Kidney (tissue), 14 donors: ENCODE results near the gene P2RX6. TPM values are rescaled to one million over a fixed set of nuclear protein-coding genes. Genes with fewer than 3 reads are reported as not detected.
"Not testable (repeated sequence)": the region's sequence is repeated elsewhere in the genome, so short reads cannot be mapped to it uniquely, and the experiment has no call there.

ENCODE experiments used
- DNase-seq, 5 donors: peaks; one replicate each; pipeline ENCODE4 v3.0.0-alpha.2; 2013 to 2020
- FAIRE-seq: peaks from 2 replicates; lab custom pipeline; 2012; peaks lifted over from hg19 to GRCh38; lab: Jason Lieb, UNC
- H3K27ac ChIP-seq, 2 donors: one replicate each; pipeline ENCODE4 v1.7.0; 2013; ENCODE audit warnings: low read depth in 2 of 2, low read length in 2 of 2, inconsistent platforms in 1 of 2
- H3K27me3 ChIP-seq: one replicate; pipeline ENCODE4 v1.7.1; 2013; ENCODE audit warnings: low read length, inconsistent platforms; ENCODE audit not compliant: control insufficient read depth, insufficient read depth
- H3K36me3 ChIP-seq, 3 donors: one replicate each; pipeline versions ENCODE4 v1.7.0 to v1.7.1; 2013; ENCODE audit warnings: low read length in 3 of 3, control low read depth in 1 of 3, inconsistent platforms in 1 of 3; ENCODE audit not compliant: insufficient read depth in 3 of 3, control insufficient read depth in 2 of 3
- H3K4me1 ChIP-seq, 3 donors: one replicate each; pipeline versions ENCODE4 v1.7.0 to v1.7.1; 2013; ENCODE audit warnings: low read length in 3 of 3, inconsistent platforms in 1 of 3, low read depth in 1 of 3; ENCODE audit not compliant: control insufficient read depth in 2 of 3, insufficient read depth in 2 of 3
- H3K4me3 ChIP-seq, 3 donors: one replicate each; pipeline versions ENCODE4 v1.7.0 to v1.8.1; 2013; ENCODE audit warnings: low read length in 3 of 3, control low read depth in 1 of 3, inconsistent platforms in 1 of 3
- H3K9ac ChIP-seq, 3 donors: one replicate each; pipeline versions ENCODE4 v1.7.0 to v1.7.1; 2013; ENCODE audit warnings: low read length in 3 of 3, control low read depth in 1 of 3, inconsistent platforms in 1 of 3
- H3K9me3 ChIP-seq, 3 donors: one replicate each; pipeline versions ENCODE4 v1.7.0 to v1.7.1; 2013; ENCODE audit warnings: low read length in 3 of 3, control low read depth in 1 of 3, inconsistent platforms in 1 of 3; ENCODE audit not compliant: control insufficient read depth in 2 of 3, insufficient read depth in 1 of 3
- intact Hi-C: fragments of 100-400 bp; cut with DNase I; formaldehyde crosslinking; loops from one replicate; pipeline ENCODE4 v1.11.1; 2022
- polyA plus RNA-seq: library from polyadenylated mRNA; stranded (reverse); fragments of 350-450 nt; fragmentation: Illumina TruSeq; extraction: RNeasy Lipid Tissue Mini Kit (QIAGEN cat#74804); gene quantifications from one replicate; pipeline ENCODE4 v1.2.3, GENCODE V29; 2014; ENCODE audit warnings: low read depth, low replicate concordance; ENCODE audit not compliant: insufficient read depth
- total RNA-seq: library from RNA; stranded (reverse); fragmentation: NEBNext Ultra II Directional; extraction: Animal tissue kit (Norgen Biotek cat#: 25700); gene quantifications from one replicate; pipeline ENCODE4 v1.2.1, GENCODE V29; 2021
- TF ChIP-seq, protein P1 (sequence below): IDR thresholded peaks from 3 replicates; pipeline ENCODE4 v1.5.1; 2012; ENCODE audit warnings: mild to moderate bottlenecking, moderate library complexity, borderline replicate concordance; ENCODE audit not compliant: insufficient read depth; ENCODE audit errors: extremely low read depth
- donor health status: control.
- donor health status: control.
- donor health status: control.
- donor health status: control.
- donor health status: control.
- donor health status: DM: yes; HTN: yes; CAD: no.
- donor health status: Normal renal cell carcinoma (clear cell type).

P2RX6 gene
- total and polyA plus RNA-seq, 2 donors from 2014 or later = 1.0 to 1.6 TPM

DNA sequence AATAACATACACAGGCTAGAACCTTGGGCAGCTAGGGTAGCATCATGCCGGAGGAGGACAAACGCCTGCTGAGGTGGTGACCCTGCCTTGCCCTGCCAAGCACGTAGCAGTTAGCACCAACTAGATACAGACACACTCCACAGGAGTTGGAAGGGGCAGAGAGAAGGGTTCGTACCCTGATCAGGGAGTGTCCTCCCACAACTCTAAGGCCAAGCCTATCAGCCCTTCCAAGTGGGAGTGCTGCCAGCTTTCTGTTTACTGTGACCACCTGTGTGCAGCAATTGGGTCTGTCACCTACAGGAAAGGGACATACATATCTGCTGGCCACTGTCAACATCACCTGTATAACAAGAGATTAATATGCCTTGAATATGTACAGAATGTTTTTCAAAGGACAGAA is 11.2 kb upstream of the P2RX6 start:
- H3K9ac ChIP-seq = no peak overlapping the region
- FAIRE-seq (no peak), DNase-seq (peak in 2 of 5 donors; percentile 13 to 33)

DNA sequence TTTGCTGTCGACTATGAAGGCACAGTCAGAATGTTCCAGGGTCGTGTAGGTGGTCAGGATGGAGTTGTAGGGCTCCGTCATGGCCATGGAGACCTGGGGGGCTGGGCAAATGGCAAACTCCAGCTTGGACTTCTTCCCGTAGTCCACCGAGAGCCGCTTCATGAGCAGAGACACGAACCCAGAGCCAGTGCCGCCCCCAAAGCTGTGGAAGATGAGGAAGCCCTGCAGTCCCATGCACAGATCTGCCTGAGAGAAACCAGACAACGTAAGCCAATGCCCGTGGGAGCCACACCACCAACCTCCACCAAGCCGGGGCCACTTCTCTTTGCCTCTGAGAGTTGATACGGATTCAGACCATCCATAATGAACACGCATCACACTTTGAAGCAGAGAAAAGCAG is 5.8 kb upstream of the P2RX6 start:
- DNase-seq = peak in 1 of 5 donors; percentile 61
- FAIRE-seq, H3K27ac ChIP-seq, H3K9ac ChIP-seq, H3K27me3 ChIP-seq, H3K36me3 ChIP-seq, H3K4me1 ChIP-seq, H3K9me3 ChIP-seq, intact Hi-C loops, H3K4me3 ChIP-seq: not testable (repeated sequence)

More for the DNA sequence above, 11.2 kb upstream of the P2RX6 start:
- Histone ChIP-seq H3K36me3 (peaks cover 0 to 6% (median 3%) of the 10 kb centered on the region in 3 donors), H3K27me3 (no peaks in the 10 kb centered on the region), H3K4me1 (peaks cover 0 to 27% (median 4%) of the 10 kb centered on the region in 3 donors), H3K9me3 (no peaks in the 10 kb centered on the region), H3K27ac (no peak overlapping the region), H3K4me3 (no peak overlapping the region)
- TF ChIP-seq, protein P1, sequence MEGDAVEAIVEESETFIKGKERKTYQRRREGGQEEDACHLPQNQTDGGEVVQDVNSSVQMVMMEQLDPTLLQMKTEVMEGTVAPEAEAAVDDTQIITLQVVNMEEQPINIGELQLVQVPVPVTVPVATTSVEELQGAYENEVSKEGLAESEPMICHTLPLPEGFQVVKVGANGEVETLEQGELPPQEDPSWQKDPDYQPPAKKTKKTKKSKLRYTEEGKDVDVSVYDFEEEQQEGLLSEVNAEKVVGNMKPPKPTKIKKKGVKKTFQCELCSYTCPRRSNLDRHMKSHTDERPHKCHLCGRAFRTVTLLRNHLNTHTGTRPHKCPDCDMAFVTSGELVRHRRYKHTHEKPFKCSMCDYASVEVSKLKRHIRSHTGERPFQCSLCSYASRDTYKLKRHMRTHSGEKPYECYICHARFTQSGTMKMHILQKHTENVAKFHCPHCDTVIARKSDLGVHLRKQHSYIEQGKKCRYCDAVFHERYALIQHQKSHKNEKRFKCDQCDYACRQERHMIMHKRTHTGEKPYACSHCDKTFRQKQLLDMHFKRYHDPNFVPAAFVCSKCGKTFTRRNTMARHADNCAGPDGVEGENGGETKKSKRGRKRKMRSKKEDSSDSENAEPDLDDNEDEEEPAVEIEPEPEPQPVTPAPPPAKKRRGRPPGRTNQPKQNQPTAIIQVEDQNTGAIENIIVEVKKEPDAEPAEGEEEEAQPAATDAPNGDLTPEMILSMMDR = no peak
- intact Hi-C loops = no loop called here

- H3K36me3 ChIP-seq = no peaks in the 10 kb centered on the region
- no peaks in the 10 kb centered on the region for H3K9me3 ChIP-seq
- peaks cover 0 to 9% (median 4%) of the 10 kb centered on the region in 3 donors for H3K4me1 ChIP-seq
- TF ChIP-seq, protein P1 = no peak
- no peak overlapping the region for H3K27ac ChIP-seq
- H3K27me3 ChIP-seq = no peaks in the 10 kb centered on the region
- intact Hi-C loops = no loop called here
- FAIRE-seq (no peak), DNase-seq (peak; percentile 35 to 93 (median 87))
- H3K4me3 ChIP-seq = no peak overlapping the region
- H3K9ac ChIP-seq = no peak overlapping the region
These were observed 5.1 kb upstream of the P2RX6 start for GRCh38 chr22:21009638-21010425.

DNA sequence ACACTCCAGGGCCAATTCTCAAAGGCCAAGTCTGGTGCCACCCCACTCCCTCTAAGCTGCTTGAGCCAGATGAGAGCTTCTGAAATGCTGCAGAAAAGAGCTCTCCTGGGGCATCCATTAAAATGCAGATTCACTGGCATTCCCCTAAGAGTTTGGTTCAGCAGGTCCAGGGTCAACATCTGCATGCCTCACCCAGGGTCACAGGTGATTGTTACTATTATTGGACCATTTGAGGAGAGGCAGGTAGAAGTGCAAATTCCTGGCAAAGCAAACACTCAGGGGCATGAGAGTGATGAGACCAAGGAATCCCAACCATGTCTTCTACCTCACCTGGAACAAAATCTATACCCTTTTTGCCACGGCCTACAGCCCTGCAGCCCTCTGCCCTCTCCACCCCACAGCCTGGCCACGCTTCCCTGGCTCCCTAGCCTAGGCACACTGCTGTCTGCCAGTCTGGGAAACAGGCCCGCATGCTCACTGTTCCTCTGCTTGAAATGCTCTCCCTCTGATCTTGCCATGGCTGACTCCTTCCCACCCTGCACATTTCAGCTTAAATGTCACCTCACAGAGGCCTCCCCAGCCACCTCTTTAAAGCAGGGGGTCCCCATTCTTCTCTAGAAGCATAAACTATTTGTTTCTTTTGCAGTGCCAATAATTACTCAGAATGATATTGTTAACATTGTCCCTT is 4.4 kb upstream of the P2RX6 start:
- FAIRE-seq (no peak), DNase-seq (no peak)
- Histone ChIP-seq H3K9ac (no peak overlapping the region), H3K4me1 (peaks cover 0 to 9% (median 5%) of the 10 kb centered on the region in 3 donors), H3K4me3 (no peak overlapping the region), H3K9me3 (no peaks in the 10 kb centered on the region), H3K36me3 (no peaks in the 10 kb centered on the region), H3K27ac (no peak overlapping the region), H3K27me3 (no peaks in the 10 kb centered on the region)
- TF ChIP-seq, protein P1 = no peak
- intact Hi-C loops = no loop called here
